HepG2 (cell line): ENCODE data around the gene SIRT5.

Experiments used
- ATF7 ChIP-seq, 2 experiments: fragments of 450-650 bp in 1 of 2; sonication (generic) in 1 of 2; formaldehyde crosslinking in 1 of 2; IDR thresholded peaks; 2 replicates each; pipeline versions ENCODE4 v1.4.0 to v1.6.1; 2016 to 2020; ENCODE audit warnings: antibody characterized with exemption in 1 of 2, mild to moderate bottlenecking in 1 of 2, missing genetic modification reagents in 1 of 2
- BCL3 ChIP-seq: sonication (generic); formaldehyde crosslinking; IDR thresholded peaks from 2 replicates; pipeline ENCODE4 v1.5.1; 2020; ENCODE audit warnings: mild to moderate bottlenecking, missing genetic modification reagents, moderate library complexity
- JUN ChIP-seq: sonication (generic); formaldehyde crosslinking; IDR thresholded peaks from 2 replicates; pipeline ENCODE4 v1.4.0; 2020; ENCODE audit warnings: mild to moderate bottlenecking, missing genetic modification reagents
- MED1 ChIP-seq: sonication (generic); formaldehyde crosslinking; IDR thresholded peaks from 2 replicates; pipeline ENCODE4 v1.4.0; 2020; ENCODE audit warnings: missing genetic modification reagents
- SKIL ChIP-seq: sonication (generic); formaldehyde crosslinking; IDR thresholded peaks from 2 replicates; pipeline ENCODE4 v1.8.0; 2022; ENCODE audit warnings: missing genetic modification reagents, mild to moderate bottlenecking, moderate library complexity, borderline replicate concordance
- TCF7L2 ChIP-seq: IDR thresholded peaks from 2 replicates; pipeline ENCODE4 v1.6.1; 2011; ENCODE audit warnings: mild to moderate bottlenecking, low read depth, low read length, moderate library complexity
- ZGPAT ChIP-seq: IDR thresholded peaks from 2 replicates; pipeline ENCODE4 v1.6.1; 2016; ENCODE audit warnings: mild to moderate bottlenecking
- ZNF121 ChIP-seq: sonication (generic); formaldehyde crosslinking; IDR thresholded peaks from 2 replicates; pipeline ENCODE4 v1.5.0; 2020; ENCODE audit warnings: mild to moderate bottlenecking, missing genetic modification reagents
- ZNF274 ChIP-seq: sonication (generic); formaldehyde crosslinking; IDR thresholded peaks from 2 replicates; pipeline ENCODE4 v1.5.1; 2020; ENCODE audit warnings: mild to moderate bottlenecking, missing genetic modification reagents
- ZSCAN9 ChIP-seq: IDR thresholded peaks from 2 replicates; pipeline ENCODE4 v1.6.1; 2016; ENCODE audit warnings: borderline replicate concordance
- TF ChIP-seq, protein P1 (sequence below): sonication (generic); formaldehyde crosslinking; IDR thresholded peaks from 2 replicates; pipeline ENCODE4 v1.5.0; 2020; ENCODE audit warnings: mild to moderate bottlenecking, missing genetic modification reagents, moderate library complexity

DNA sequence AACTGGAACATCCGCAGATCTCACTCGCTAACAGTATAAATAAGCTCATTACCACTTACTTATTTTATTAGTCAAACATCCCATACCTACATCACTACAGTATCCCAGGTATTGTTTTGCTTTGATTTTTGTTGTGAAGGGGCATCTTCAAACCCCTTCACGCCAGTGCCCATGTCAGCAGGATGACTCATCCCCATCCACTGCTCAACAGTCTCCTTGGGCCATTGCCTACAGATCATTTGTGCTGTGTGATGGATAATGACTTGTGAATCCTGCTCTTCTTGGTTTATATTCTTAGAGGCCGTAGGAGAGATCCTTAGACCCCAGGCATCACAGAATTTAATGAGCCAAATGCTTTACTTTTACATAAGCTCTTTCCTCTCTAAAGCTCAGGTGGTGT, 8.5 kb upstream of the SIRT5 start:
- TF ChIP-seq BCL3 (no peak), ZNF121 (CRISPR knock-in tag) (no peak), TCF7L2 (no peak), JUN (no peak), ZNF274 (no peak), MED1 (no peak), ATF7 (IDR thresholded peaks at IDR 0.05) (no peak), ATF7 (CRISPR knock-in tag; IDR thresholded peaks at IDR 0.05) (no peak), SKIL (CRISPR knock-in tag) (no peak), ZSCAN9 (CRISPR knock-in tag) (no peak), ZGPAT (CRISPR knock-in tag) (no peak)
- TF ChIP-seq, protein P1, sequence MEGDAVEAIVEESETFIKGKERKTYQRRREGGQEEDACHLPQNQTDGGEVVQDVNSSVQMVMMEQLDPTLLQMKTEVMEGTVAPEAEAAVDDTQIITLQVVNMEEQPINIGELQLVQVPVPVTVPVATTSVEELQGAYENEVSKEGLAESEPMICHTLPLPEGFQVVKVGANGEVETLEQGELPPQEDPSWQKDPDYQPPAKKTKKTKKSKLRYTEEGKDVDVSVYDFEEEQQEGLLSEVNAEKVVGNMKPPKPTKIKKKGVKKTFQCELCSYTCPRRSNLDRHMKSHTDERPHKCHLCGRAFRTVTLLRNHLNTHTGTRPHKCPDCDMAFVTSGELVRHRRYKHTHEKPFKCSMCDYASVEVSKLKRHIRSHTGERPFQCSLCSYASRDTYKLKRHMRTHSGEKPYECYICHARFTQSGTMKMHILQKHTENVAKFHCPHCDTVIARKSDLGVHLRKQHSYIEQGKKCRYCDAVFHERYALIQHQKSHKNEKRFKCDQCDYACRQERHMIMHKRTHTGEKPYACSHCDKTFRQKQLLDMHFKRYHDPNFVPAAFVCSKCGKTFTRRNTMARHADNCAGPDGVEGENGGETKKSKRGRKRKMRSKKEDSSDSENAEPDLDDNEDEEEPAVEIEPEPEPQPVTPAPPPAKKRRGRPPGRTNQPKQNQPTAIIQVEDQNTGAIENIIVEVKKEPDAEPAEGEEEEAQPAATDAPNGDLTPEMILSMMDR: no peak
